Thyroid gland (tissue), 4 donors: Measurements from ENCODE around the gene MCOLN2. TPM values are rescaled to one million over a fixed set of nuclear protein-coding genes. Genes with fewer than 3 reads are reported as not detected.

Experiments used
- DNase-seq, 2 donors: peaks; one replicate each; pipeline ENCODE4 v3.0.0-alpha.2; 2019
- H3K27ac ChIP-seq, 3 donors: fragments of 200-600 bp; sonication (generic); 1 replicate in 2 of 3; 2 replicates in 1 of 3; pipeline ENCODE4 v1.5.1; 2016 to 2019; ENCODE audit warnings: mild to moderate bottlenecking in 1 of 3, moderate library complexity in 1 of 3
- H3K27me3 ChIP-seq: fragments of 200-600 bp; sonication (generic); one replicate; pipeline ENCODE4 v1.5.1; 2019
- H3K36me3 ChIP-seq, 2 donors: fragments of 200-600 bp; sonication (generic); one replicate each; pipeline ENCODE4 v1.5.1; 2016 to 2019
- H3K4me1 ChIP-seq, 2 donors: fragments of 200-600 bp; sonication (generic); one replicate each; pipeline ENCODE4 v1.5.1; 2017 to 2019
- H3K4me3 ChIP-seq, 3 donors: fragments of 200-600 bp; sonication (generic); replicated peaks in 1 of 3; 1 replicate in 2 of 3; 2 replicates in 1 of 3; pipeline ENCODE4 v1.5.1; 2016; ENCODE audit warnings: mild to moderate bottlenecking in 1 of 3
- H3K9me3 ChIP-seq: fragments of 200-600 bp; sonication (generic); one replicate; pipeline ENCODE4 v1.5.1; 2017
- CTCF ChIP-seq, 6 experiments: fragments of 200-600 bp in 3 of 6; fragments of 450-650 bp in 3 of 6; sonication (generic) in 3 of 6; IDR thresholded peaks; one replicate each; pipeline ENCODE4 v1.5.1; 2016 to 2019; ENCODE audit warnings: antibody characterized with exemption in 6 of 6, mild to moderate bottlenecking in 2 of 6, inconsistent platforms in 1 of 6, moderate library complexity in 1 of 6
- POLR2A ChIP-seq, 2 donors: fragments of 450-650 bp; IDR thresholded peaks; one replicate each; pipeline ENCODE4 v1.6.1; 2017; ENCODE audit warnings: antibody characterized with exemption in 2 of 2, mild to moderate bottlenecking in 2 of 2, moderate library complexity in 1 of 2
- WGBS, 2 donors: methylation state at CpG; one replicate each; pipeline ENCODE4 v1.1.5; 2017; 5-methylcytosine and 5-hydroxymethylcytosine counted together
- intact Hi-C: fragments of 100-400 bp; cut with DNase I; formaldehyde crosslinking; loops from one replicate; pipeline ENCODE4 v1.15.1; 2023
- total RNA-seq, 4 donors: library from RNA; depleted of rRNA; stranded (reverse); fragments of >200 nt; gene quantifications; one replicate each; pipeline ENCODE4 v1.2.3, GENCODE V29; 2016

MCOLN2 gene
- total RNA-seq, 4 donors from 2014 or later, result 0.29 to 2.5 (median 1.4) TPM

GRCh38 chr1:84888753-84889152, 108.2 kb downstream of the MCOLN2 start:
- intact Hi-C loops, result no loop called here
- DNase-seq, result no peak
- Histone ChIP-seq H3K4me3 (no peak overlapping the region), H3K36me3 (no peaks in the 10 kb centered on the region), H3K27me3 (no peaks in the 10 kb centered on the region), H3K9me3 (no peaks in the 10 kb centered on the region), H3K4me1 (peaks cover 3 to 10% of the 10 kb centered on the region in 2 donors), H3K27ac (no peak overlapping the region)
- TF ChIP-seq CTCF (IDR thresholded peaks at IDR 0.05) (no peak), POLR2A (IDR thresholded peaks at IDR 0.05) (no peak)

- Histone ChIP-seq H3K9me3 (no peaks in the 10 kb centered on the region), H3K27ac (no peak overlapping the region), H3K27me3 (no peaks in the 10 kb centered on the region), H3K36me3 (no peaks in the 10 kb centered on the region), H3K4me1 (peaks cover 0 to 1% of the 10 kb centered on the region in 2 donors), H3K4me3 (no peak overlapping the region)
- DNase-seq, result no peak
- intact Hi-C loops, result no loop called here
- WGBS, 2 donors, result 87 to 91% methylated on average over 4 of the region's 4 CpGs
- TF ChIP-seq POLR2A (IDR thresholded peaks at IDR 0.05) (no peak), CTCF (IDR thresholded peaks at IDR 0.05) (no peak)
Measured at GRCh38 chr1:84887261-84887934, 109.5 kb downstream of the MCOLN2 start.

- WGBS, 2 donors, result 80 to 93% methylated on average over 2 of the region's 2 CpGs
- no peaks in the 10 kb centered on the region for H3K9me3 ChIP-seq
- no peak for DNase-seq
Measured at GRCh38 chr1:84885469-84885868, 111.4 kb downstream of the MCOLN2 start.

GRCh38 chr1:84884671-84885389, 112.1 kb downstream of the MCOLN2 start:
- no peaks in the 10 kb centered on the region for H3K4me1 ChIP-seq
- H3K27me3 ChIP-seq, result no peaks in the 10 kb centered on the region
- no peak for TF ChIP-seq CTCF (IDR thresholded peaks at IDR 0.05)
- no peak for TF ChIP-seq POLR2A (IDR thresholded peaks at IDR 0.05)
- DNase-seq, result peak in 1 of 2 donors; percentile 6
- H3K4me3 ChIP-seq, result no peak overlapping the region
- H3K36me3 ChIP-seq, result no peaks in the 10 kb centered on the region
- no peaks in the 10 kb centered on the region for H3K9me3 ChIP-seq
- intact Hi-C loops, result no loop called here
- no peak overlapping the region for H3K27ac ChIP-seq
- 37 to 59% methylated on average over 7 of the region's 7 CpGs for WGBS, 2 donors

More at GRCh38 chr1:84885469-84885868, 111.4 kb downstream of the MCOLN2 start:
- intact Hi-C loops, result no loop called here
- no peaks in the 10 kb centered on the region for H3K27me3 ChIP-seq
- H3K4me1 ChIP-seq, result no peaks in the 10 kb centered on the region
- H3K36me3 ChIP-seq, result no peaks in the 10 kb centered on the region
- no peak for TF ChIP-seq CTCF (IDR thresholded peaks at IDR 0.05)
- H3K27ac ChIP-seq, result no peak overlapping the region
- H3K4me3 ChIP-seq, result no peak overlapping the region

DNA sequence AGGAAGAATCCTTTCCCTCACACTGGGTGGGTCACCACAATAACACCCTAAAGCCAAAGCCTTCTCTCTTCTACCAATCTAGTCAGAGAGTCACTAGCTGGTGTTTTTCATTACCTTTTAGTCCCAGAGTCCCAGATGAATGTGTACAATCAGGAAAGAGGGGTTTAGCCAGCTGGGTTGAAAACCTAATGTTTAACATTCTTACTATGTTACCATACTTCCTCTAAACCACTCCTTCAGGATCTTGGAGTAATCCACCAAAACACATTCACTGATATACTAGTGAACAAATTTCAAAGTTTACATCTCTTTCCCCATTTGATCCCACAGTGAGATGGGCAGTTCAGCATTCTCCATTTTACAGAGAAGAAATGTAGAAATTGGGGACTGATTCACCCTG, 113.6 kb downstream of the MCOLN2 start:
- Histone ChIP-seq H3K27ac (no peak overlapping the region), H3K4me3 (no peak overlapping the region), H3K9me3 (no peaks in the 10 kb centered on the region), H3K27me3 (no peaks in the 10 kb centered on the region), H3K36me3 (no peaks in the 10 kb centered on the region), H3K4me1 (no peaks in the 10 kb centered on the region)
- DNase-seq, result no peak
- intact Hi-C loops, result no loop called here
- no peak for TF ChIP-seq POLR2A (IDR thresholded peaks at IDR 0.05)
- TF ChIP-seq CTCF (IDR thresholded peaks at IDR 0.05), result no peak
